ENCODE measurements around the gene SASH1. TPM values are rescaled to one million over a fixed set of nuclear protein-coding genes. Genes with fewer than 3 reads are reported as not detected.
"Not testable (repeated sequence)": the region's sequence is repeated elsewhere in the genome, so short reads cannot be mapped to it uniquely, and the experiment has no call there.

The SASH1 gene
- polyA plus RNA-seq, 1 donor, result 34.0 TPM

GRCh38 chr6:148328876-148329555, 13.6 kb upstream of the SASH1 start:
- DNase-seq (ENCODE audit: low read depth), result no peak

GRCh38 chr6:148329596-148330381, 12.8 kb upstream of the SASH1 start:
- no peak for DNase-seq (ENCODE audit: low read depth)

GRCh38 chr6:148332088-148332487, 10.6 kb upstream of the SASH1 start:
- DNase-seq (ENCODE audit: low read depth), result no peak

- DNase-seq (ENCODE audit: low read depth), result no peak
These were observed 5.7 kb upstream of the SASH1 start for GRCh38 chr6:148336901-148337300.

GRCh38 chr6:148339766-148340165, 2.9 kb upstream of the SASH1 start:
- DNase-seq (ENCODE audit: low read depth), result no peak

GRCh38 chr6:148340586-148341297, 1.9 kb upstream of the SASH1 start:
- no peak for DNase-seq (ENCODE audit: low read depth)

GRCh38 chr6:148342100-148342349, 613 bp upstream of the SASH1 start:
- no peak for DNase-seq (ENCODE audit: low read depth)

- no peak for DNase-seq (ENCODE audit: low read depth)
These were observed 577 bp downstream of the SASH1 start for GRCh38 chr6:148343047-148343782.

- no peak for DNase-seq (ENCODE audit: low read depth)
These were observed 2.5 kb downstream of the SASH1 start for GRCh38 chr6:148345176-148345575.

GRCh38 chr6:148345578-148345977, 2.9 kb downstream of the SASH1 start:
- DNase-seq (ENCODE audit: low read depth), result no peak

GRCh38 chr6:148346681-148347440, 4.2 kb downstream of the SASH1 start:
- DNase-seq (ENCODE audit: low read depth), result no peak

GRCh38 chr6:148347441-148348054, 4.9 kb downstream of the SASH1 start:
- no peak for DNase-seq (ENCODE audit: low read depth)

GRCh38 chr6:148348335-148348734, 5.7 kb downstream of the SASH1 start:
- DNase-seq (ENCODE audit: low read depth), result no peak

GRCh38 chr6:148348778-148349177, 6.1 kb downstream of the SASH1 start:
- DNase-seq (ENCODE audit: low read depth), result no peak

- no peak for DNase-seq (ENCODE audit: low read depth)
These were observed 6.8 kb downstream of the SASH1 start for GRCh38 chr6:148349466-148349865.

- DNase-seq (ENCODE audit: low read depth), result no peak
These were observed 8.7 kb downstream of the SASH1 start for GRCh38 chr6:148351309-148351708.

- DNase-seq (ENCODE audit: low read depth), result not testable (repeated sequence)
These were observed 9.8 kb downstream of the SASH1 start for GRCh38 chr6:148352421-148352820.

- no peak for DNase-seq (ENCODE audit: low read depth)
These were observed 15.7 kb downstream of the SASH1 start for GRCh38 chr6:148358196-148358785.

GRCh38 chr6:148359228-148359627, 16.6 kb downstream of the SASH1 start:
- DNase-seq (ENCODE audit: low read depth), result no peak

- DNase-seq (ENCODE audit: low read depth), result no peak
These were observed 21.6 kb downstream of the SASH1 start for GRCh38 chr6:148364056-148364824.
